ENCODE measurements around the gene C1QTNF9B.
A peak's percentile ranks its signal among the peaks of the same experiment; 100 is the strongest.
"Not testable (repeated sequence)": the region's sequence is repeated elsewhere in the genome, so short reads cannot be mapped to it uniquely, and the experiment has no call there.

Gene C1QTNF9B

GRCh38 chr13:23897452-23897919, at the start of gene C1QTNF9B:
Gene C1QTNF9B (minus strand): TSS chr13:23897502.
- not testable (repeated sequence) for DNase-seq

GRCh38 chr13:23946900-23947299, 49.6 kb upstream of the C1QTNF9B start:
- no peak for DNase-seq

- DNase-seq: no peak
These were observed 48.8 kb upstream of the C1QTNF9B start for GRCh38 chr13:23946067-23946466.

- no peak for DNase-seq
These were observed 48.3 kb upstream of the C1QTNF9B start for GRCh38 chr13:23945612-23946011.

- DNase-seq: no peak
These were observed 43.9 kb upstream of the C1QTNF9B start for GRCh38 chr13:23941211-23941610.

- DNase-seq: not testable (repeated sequence)
These were observed 42.4 kb upstream of the C1QTNF9B start for GRCh38 chr13:23939666-23940065.

- DNase-seq: no peak
These were observed 37.2 kb upstream of the C1QTNF9B start for GRCh38 chr13:23934520-23934919.

- DNase-seq: no peak
These were observed 31.7 kb upstream of the C1QTNF9B start for GRCh38 chr13:23928985-23929384.

GRCh38 chr13:23923031-23923430, 25.7 kb upstream of the C1QTNF9B start:
- no peak for DNase-seq

- no peak for DNase-seq
These were observed 25.0 kb upstream of the C1QTNF9B start for GRCh38 chr13:23922005-23922932.

- peak; percentile 21 for DNase-seq
These were observed 24.2 kb upstream of the C1QTNF9B start for GRCh38 chr13:23921451-23921888.

GRCh38 chr13:23919006-23919405, 21.7 kb upstream of the C1QTNF9B start:
- no peak for DNase-seq

GRCh38 chr13:23918208-23918607, 20.9 kb upstream of the C1QTNF9B start:
- no peak for DNase-seq

- peak; percentile 51 for DNase-seq
These were observed 18.0 kb upstream of the C1QTNF9B start for GRCh38 chr13:23915308-23915707.

GRCh38 chr13:23912469-23912868, 15.2 kb upstream of the C1QTNF9B start:
- no peak for DNase-seq

GRCh38 chr13:23909606-23910005, 12.3 kb upstream of the C1QTNF9B start:
- DNase-seq: no peak

GRCh38 chr13:23905766-23906165, 8.5 kb upstream of the C1QTNF9B start:
- DNase-seq: no peak

GRCh38 chr13:23903906-23904280, 6.6 kb upstream of the C1QTNF9B start:
- no peak for DNase-seq

GRCh38 chr13:23902975-23903905, 5.9 kb upstream of the C1QTNF9B start:
- DNase-seq: no peak

- DNase-seq: no peak
These were observed 4.1 kb upstream of the C1QTNF9B start for GRCh38 chr13:23901365-23901764.

- DNase-seq: no peak
These were observed 2.3 kb upstream of the C1QTNF9B start for GRCh38 chr13:23899555-23899954.

- no peak for DNase-seq
These were observed 799 bp upstream of the C1QTNF9B start for GRCh38 chr13:23898101-23898500.

GRCh38 chr13:23894746-23895145, 2.6 kb downstream of the C1QTNF9B start:
- DNase-seq: not testable (repeated sequence)
